Fibroblast of the conjunctiva (primary cell): ENCODE data around the gene DLGAP1.
A peak's percentile ranks its signal among the peaks of the same experiment; 100 is the strongest.

Experiments used
- DNase-seq: peaks from one replicate; pipeline ENCODE4 v3.0.0-alpha.2; 2010; ENCODE audit warnings: low read depth

The DLGAP1 gene

DNA sequence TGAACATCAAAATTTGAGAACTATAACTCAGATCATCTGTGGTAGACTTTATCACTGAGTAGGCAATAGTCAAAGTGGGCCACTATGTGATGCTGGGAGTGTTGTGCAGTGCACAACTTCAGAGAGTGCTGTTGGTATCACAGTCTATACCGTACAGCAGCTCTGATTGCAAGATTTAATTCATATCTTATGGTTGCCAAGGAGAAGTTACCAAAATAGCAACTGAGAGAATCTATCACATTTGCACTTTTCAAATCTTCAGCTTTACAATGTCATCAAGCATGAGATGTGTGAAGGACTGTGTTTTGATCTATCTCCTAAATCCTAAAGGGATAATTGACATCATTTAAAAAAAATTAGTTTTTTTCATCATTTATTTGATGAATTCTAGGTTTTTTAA is 216.1 kb downstream of the DLGAP1 start:
- DNase-seq = no peak

DNA sequence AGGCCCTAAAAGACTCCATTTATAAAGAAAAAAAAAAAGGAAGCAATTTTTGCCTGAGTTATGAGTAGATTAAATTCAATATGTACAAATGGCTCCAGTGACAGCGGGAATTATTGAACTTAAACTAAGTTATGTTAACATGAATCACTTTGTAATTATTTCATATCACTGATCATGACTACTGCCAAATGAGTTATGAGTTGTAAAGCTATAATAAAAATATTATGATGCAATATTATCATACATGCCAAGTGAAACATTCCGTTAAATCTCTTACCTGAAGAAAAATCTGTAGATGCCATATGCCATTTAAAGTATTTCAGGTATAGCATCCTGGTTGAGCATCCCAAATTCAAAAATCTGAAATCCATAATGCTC is 217.5 kb downstream of the DLGAP1 start:
- DNase-seq = no peak

DNA sequence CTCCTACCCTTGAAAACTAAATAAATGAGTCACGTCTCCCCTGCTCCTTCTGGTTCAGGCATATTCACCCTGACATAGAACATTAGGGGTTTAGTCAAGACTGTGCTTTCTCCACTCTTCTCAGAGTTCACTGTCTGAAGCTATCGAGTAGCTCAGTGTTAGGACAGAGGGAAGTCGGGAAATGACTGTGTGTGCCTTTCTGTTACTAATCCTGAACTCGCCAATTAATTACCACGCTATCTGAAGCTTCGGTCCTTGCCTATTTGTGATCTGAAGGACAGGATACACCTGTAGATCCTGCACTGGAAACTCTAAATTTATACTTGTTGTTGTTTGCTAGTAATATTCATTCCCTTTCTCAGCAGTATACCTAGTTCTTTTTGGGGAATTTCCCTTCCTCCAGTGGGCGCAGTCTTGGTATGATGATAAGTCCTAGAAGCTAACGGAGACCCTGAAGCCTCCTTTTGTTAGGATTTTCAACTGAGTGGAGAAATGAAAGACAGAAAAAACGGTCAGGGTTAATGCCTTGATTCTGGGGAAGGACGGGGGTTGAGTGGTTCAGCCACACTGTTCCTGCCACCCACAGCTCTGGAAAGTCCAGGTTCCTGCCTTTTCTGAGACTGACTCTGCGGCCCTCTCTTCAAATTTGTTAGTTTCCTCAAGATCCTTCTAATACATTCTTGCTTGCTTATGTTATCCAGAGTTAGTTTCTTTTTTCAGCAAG is 218.0 kb downstream of the DLGAP1 start:
- no peak for DNase-seq

DNA sequence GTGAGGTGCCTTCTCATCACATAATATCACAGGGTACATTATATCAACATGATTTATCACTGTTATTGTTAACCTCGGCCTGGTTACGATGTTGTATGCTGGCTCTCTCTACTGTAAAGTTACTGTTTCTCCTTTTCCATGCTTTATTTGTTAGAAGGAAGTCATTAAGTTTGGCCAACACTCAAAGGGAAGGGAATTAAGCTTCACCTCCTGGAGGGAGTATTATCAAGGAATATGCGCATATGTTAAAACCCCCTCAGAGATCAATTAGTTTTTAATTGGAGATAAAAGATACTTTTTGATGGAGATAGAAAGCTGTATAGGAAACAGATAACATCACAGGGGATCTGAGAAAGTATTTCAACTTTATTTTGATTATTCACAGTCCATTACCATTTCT is 221.6 kb downstream of the DLGAP1 start:
- DNase-seq = no peak

DNA sequence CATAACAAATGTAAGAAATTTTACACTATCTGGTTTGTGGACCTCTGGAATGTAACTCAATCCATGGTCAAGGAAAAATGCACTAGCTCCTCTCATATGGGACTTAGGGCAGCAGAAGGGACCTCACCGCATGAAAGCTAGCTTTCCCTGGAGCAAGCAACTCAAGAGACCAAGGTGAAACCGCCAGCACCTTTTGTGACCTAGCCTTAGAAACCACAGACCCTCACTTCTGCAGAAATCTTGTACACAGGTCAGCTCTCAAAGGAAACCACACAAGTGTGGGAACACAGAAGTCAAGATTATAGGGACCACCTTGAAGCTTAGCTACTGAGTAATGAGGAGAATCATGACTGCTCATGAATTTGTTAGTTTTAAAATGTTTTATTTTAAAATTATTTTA is 222.5 kb downstream of the DLGAP1 start:
- DNase-seq = no peak

DNA sequence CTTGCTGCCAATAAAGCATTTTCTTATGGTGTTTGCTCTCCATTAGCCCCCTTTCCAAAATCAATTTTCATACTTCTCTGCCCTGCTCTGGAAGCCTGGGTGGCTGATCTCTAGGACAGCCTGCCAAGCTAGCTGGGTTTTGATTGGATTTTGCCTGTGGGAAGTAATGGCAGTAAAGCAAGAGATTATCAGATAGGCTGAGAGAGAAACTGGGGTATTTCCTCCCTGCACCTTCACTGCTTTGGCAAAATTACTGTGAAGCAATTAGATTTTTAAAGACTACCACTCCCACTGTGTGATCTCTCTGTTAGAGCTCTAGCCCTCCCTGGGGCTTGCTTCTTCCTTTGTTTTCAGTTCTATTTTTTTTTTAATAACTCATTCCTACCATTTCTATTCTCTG is 223.8 kb downstream of the DLGAP1 start:
- DNase-seq = no peak

DNA sequence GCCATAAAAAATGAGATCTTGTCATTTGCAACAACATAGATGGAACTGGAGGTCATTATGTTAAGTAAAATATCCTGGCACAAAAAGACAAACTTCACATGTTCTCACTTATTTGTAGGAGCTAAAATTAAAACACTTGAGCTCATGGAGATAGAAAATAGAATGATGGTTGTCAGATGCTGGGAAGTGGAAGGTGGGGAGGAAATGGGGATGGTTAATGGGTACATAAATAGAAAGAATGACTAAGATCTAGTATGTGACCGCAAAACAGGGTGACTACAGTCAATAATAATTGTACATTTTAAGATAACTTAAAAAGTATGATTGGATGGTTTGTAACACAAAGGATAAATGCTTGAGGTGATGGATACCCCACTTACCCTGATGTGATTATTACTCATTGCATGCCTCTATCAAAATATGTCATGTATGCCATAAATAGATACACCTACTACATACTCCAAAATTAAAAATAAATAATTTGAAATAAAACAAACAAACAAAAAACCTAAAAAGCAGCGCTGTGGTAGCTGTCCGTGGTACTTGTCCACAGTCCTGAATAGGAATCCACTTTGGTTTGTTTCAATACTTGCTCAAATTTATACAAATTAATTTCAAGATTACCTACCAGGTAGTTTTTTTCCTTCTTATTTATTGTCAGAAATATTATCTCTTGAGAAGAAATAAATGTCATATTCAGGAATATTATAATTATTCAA is 224.5 kb downstream of the DLGAP1 start:
- no peak for DNase-seq

DNA sequence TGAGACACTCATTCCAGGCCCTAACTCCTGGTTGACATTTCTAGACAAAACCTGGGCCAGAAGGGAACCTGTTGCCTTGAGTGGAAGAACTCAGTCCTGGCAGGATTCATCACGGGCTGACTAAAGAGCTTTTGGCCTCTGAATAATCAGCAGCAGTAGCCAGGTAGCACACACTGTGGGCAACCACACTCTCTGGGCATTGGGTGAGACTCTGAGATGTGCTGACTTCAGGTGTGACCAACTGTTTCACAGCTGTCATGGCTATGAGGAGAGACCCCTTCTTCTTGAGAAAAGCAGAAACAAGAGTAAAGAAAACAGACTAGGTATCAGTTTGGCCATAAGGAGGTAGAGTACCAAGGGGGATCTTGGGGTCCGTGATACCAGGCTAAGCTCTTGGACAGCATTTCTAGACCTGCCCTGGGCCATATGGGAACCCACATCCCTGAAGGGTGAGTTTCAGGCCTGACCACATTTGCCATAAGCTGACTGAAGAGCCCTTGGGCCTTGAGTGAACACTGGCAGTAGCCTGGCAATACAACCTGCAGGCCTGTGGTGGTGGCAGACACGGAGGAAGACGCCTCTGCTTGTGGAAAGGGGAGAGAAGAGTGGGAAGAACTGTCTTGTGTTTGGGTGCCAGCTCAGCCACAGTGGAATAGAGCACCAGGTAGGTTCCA is 230.9 kb downstream of the DLGAP1 start:
- no peak for DNase-seq

DNA sequence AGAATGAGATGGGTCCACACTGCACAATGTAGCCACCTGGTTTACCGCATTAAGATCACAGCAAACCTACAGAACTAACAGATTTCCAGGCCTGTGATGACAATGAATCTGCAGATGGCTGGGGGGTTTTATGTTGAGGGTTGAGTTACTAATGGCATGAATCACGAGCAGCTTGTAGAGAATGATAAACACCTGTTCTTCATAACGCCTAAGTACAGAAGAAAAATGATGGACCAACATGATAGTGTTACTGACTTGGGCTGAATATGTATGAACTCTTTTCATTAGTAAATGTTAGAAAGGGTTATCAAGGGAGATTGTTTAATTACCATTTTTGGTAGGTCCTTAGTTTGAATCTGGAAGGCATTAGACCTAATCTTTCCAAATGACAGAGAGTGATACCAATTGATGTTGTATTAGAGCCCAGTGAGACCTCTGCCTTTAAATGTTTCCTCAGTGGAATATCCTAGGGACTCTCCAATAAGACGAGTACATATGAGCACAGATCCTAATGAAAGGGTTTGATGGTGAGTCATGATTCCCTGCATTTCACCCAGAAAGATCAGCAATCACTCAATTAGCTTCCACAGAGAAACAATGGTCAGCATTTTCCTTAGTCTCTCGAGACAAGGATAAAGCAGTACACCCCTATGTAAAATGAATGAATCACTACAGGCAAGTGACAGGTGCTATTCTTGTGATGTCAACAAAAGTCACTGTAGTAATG is 243.8 kb downstream of the DLGAP1 start:
- DNase-seq = no peak

DNA sequence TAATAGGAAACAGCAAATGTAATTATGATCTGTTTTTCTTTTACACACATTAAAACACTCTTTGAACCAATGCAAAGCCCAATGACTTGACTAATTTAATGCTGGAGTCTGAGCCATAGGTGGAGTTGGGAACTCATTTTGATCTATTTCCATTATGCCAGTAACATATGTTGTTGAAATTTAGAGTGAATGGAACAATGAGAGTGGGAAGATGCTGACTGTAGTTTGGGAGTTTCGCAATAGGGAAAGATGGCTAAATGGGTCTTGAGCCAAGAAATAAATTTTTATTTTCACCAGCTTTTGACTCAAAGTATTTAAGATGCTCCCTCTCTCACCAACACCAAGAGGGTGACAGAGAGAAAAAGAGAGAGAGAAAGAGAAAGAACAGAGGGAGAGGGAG is 246.7 kb downstream of the DLGAP1 start:
- no peak for DNase-seq

DNA sequence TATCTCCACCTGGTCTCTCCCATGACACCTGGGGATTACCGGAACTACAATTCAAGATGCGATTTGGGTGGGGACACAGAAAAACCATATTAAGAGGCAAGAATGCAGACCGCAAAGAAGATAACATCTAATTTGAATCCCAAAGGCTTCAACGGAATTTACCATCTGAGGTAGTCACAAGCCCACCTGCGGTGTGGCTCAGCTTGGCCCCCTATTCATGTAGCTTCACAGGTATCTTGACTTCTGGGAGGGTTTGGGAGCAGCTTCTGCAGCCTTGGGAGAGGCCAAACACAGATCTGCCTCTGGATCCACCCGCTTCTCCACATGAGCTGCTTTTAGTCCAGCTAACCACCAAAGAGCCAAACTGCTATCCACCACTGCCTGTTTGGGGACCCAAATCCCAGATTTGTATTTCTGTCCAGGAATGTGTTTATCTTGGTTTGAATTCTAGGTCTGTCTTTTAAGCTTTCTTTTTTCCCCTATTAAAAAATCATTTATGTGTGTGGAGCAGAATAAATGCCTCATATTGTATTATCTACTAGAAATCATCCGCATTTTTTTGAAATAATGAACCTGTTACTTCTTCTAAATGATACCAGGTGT is 247.6 kb downstream of the DLGAP1 start:
- DNase-seq = no peak

DNA sequence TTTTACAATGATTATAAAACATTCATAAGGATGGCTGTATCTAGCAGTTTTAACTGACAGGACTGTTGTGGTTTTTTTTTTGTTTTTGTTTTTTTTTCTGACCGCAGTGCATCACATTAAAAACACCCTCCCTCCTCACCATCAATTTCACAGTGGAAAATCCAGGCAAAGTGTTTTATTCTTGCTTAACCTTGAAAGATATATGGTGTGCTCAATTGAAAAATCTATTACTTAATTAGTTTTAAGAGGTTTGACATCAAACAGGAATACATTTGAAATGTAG is 250.7 kb downstream of the DLGAP1 start:
- DNase-seq = no peak

DNA sequence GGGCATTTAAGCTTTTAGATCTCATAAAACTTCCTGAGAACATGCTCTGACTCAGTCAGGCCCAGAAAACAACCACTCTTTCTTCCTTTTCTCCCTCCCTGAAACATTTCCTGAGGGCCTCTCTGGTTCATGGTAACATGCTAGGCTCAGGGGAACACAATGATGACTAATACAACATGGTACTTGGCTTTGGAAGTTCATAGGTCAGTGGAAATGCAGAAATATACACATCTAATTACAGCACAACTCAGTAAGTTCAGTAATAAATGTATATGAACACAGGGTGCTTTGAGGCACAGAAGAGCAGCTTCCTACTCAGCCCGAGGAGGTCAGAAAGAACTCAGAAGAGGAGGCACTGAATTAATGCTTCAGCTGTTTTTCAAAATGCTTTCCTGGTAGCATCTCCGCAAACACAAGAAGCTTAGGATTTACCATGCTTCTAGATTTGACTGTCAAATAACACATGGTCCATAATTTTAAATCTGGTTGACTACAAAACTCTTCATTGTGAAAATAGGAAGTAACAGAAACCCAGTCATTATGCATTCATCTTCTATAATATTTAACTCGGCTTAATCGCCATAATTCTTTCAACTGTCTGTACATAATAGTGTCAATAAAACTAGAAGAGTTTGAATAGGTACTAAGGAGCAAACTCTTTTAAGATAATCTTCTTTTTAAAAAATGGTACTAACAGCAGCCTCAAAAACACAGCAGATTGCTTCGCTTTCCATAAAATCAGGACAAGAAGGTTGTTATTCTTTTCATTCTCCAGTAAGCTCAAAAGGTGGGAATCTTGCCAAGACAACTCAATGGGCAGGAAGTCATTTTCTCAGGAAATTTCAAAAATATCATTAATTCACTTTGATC is 251.3 kb downstream of the DLGAP1 start:
- peak; percentile 1 for DNase-seq

DNA sequence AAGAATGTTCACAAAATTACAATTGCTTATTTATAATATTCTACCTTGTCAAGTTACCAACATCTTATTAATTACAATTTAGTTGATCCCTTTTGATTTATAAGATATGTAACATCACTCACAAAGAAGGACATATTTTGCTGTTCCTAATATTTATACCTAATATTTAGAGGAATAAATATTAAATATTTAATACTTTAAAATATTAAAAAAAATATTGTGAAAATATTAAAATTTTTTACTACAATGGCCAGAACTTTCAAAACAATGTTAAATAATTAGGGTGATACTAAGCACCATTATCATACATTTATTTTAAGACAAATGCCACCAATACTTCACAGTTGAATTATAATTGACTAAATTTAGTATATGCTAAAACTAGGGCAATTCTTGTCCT is 254.7 kb downstream of the DLGAP1 start:
- DNase-seq = no peak

DNA sequence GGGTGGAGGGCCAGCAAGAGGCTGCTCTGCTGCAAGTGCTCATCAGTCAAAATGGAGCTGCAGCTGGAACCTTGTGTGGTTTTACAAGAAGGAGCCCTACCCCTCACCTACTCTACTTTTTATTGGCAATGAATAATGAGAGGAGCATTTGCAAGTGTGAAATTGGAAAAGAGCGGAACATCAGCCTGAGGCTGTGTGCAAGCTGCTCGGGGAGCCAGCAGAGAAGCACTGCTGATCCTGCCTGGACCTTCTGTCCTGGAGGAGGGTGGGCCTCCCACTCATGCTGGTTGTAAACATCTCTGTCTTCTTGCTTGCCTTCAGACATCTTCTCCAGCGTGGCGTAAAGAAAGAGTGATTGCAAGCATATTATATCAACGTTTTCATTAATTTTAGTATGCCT is 256.2 kb downstream of the DLGAP1 start:
- DNase-seq = no peak

DNA sequence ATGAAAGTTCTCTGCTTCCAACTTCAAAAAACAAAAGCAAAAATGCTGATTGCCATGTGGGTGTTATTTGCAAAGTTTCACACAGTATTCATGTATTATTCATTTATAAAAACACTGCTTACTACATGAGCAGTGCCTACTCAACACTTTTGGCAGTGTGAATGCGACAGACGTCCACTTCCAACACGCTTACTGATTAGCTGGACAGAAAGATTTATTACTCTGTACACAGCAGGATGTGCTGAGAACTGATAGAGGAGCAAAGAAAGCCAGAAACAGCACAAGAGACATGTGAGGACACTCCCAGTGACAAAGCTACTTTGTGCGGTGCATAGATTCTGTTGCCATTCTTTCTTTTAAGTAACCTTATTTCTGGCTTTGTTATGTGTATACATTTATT is 258.8 kb downstream of the DLGAP1 start:
- DNase-seq = no peak

DNA sequence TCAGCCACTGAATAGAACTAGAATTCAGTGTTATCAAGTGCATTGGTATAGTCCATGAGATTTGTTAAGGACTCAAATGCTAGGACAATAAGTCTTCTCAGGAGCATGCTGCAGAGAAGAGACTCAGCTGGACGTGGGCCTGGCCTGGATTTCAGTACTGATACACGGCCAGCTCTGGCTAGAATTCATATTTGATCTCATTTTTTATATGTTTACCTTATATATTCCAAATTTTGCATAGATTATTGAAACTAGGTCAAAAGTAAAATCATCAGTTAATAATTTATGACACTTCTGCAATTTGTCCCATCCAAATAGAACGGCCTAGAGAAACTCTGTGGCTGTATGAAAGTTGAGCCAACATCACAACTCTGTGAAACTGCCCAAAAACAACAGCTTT is 262.0 kb downstream of the DLGAP1 start:
- DNase-seq = no peak

DNA sequence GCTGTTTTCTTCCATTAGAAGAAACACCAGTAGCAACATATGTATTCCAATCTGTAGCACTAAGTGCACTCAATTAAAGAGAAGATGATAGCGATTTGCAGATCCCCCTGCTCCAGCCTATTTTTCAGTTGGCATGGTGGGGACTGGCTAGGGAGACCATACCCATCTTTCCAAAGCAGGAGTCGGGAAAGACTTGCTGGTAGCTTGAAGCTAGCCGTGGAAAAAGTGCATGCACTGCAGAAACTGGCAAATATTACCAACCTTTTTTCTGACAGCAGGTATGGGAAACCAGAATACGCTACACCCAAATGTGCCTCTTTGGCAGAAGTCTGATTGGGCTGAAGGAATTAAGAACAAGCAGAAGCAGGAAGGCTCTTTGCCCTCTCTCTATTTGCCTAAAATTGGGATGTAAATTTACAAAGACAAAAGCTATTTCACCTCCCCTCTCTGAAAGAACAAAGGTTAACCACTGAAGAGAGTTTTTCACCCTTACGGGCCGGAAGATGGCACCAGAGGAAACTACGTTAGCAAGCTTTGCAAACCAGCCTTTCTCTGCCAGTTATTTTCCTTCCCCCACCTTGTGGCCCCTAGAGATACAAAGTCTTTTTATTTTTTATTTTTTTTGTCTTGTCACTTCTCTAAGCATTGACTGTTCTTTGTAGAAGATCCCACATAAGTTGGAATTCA is 273.1 kb downstream of the DLGAP1 start:
- no peak for DNase-seq

DNA sequence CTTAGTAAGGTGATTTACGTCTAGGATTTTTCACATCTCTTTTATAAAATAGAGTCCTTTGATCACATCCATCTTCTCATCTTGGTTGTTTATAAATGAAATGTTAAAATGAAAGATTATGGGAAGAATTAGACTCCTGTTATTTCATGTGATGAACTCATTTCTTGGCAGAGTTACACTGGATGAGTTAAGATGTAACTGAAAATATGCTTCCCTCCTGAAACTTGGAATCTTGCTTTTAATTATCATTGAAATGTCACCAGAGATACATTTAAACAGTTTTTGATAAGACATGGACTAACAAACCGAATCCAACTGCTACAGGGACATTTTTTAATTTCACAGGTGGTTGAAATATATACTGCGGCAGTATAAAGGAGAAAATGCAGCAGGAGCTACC is 274.0 kb downstream of the DLGAP1 start:
- no peak for DNase-seq

DNA sequence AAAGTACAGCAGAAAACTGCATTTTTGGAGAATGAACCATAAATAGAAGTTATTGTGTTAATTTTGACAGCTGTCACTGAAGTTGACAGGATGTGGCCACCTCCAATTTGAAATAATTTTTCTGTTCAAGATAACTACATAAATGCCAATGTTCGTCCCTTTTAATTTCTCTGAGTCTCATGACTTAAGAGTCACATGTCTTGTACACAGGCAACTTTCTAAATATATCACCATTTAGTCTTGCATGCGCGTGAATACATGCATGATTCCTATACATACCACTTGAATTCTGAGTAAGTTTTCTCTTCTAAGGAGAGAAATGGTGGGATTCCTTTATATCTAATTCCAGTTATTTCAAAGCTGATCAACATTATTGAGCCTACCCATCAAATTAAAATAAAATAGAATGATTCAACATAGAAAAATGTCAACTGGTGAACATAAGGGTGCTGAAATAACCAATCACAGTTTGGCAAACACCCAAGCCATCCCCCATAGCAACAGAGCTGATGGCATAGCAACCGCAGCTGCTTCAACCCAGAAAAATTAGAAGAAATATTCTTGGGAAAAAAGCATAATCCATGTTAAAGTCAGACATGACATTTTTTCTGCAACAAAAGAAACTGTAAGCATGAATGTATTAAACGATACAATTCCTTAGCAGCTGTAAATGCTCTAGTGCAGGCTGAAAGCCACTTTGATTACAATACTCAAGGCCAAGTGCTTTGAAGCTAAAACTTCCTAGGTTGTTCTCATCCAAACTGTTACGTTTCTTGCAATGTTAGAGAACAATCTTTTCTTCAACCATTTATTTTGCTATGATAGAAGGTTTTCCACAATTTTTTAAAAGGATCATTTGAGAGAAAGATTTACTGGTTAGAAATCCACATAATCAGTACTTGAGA is 282.7 kb downstream of the DLGAP1 start:
- DNase-seq = no peak
